Endothelial cell of umbilical vein (primary cell): ENCODE results near the gene PSTK.

Experiments
- CTCF ChIP-seq, 2 donors: IDR thresholded peaks; 1 replicate in 1 of 2; 2 replicates in 1 of 2; pipeline ENCODE4 v1.5.1; 2011; ENCODE audit warnings: low read length in 2 of 2, mild to moderate bottlenecking in 2 of 2, moderate library complexity in 2 of 2, control low read depth in 1 of 2, inconsistent platforms in 1 of 2, low read depth in 1 of 2; ENCODE audit not compliant: insufficient read depth in 1 of 2; ENCODE audit errors: extremely low read depth in 1 of 2
- EZH2 ChIP-seq: IDR thresholded peaks from 2 replicates; pipeline ENCODE4 v1.6.1; 2012; ENCODE audit warnings: borderline replicate concordance, low read depth, mild to moderate bottlenecking, moderate library complexity, low read length, inconsistent platforms; ENCODE audit not compliant: severe bottlenecking
- FOS ChIP-seq: IDR thresholded peaks from 2 replicates; pipeline ENCODE4 v1.6.1; 2011; ENCODE audit warnings: mild to moderate bottlenecking, low read length, moderate library complexity, borderline replicate concordance; ENCODE audit not compliant: insufficient read depth
- MAX ChIP-seq: IDR thresholded peaks from 2 replicates; pipeline ENCODE4 v1.6.1; 2011; ENCODE audit not compliant: insufficient read depth, insufficient read length

GRCh38 chr10:123027861-123028260 lies 47.7 kb downstream of the PSTK start:
- no peak for TF ChIP-seq EZH2
- no peak for TF ChIP-seq MAX
- no peak for TF ChIP-seq CTCF (IDR thresholded peaks at IDR 0.05; ENCODE audit: extremely low read depth in 1 of 2, insufficient read depth in 1 of 2, low read depth in 1 of 2, low read length in 2 of 2)
- TF ChIP-seq FOS: no peak
